Mucosa of descending colon (tissue), 3 donors: ENCODE results near the gene FARS2. TPM values are rescaled to one million over a fixed set of nuclear protein-coding genes. Genes with fewer than 3 reads are reported as not detected.
A peak's percentile ranks its signal among the peaks of the same experiment; 100 is the strongest.

ENCODE experiments used
- ATAC-seq: fragments of 200-7000 bp; cut with Tn5 transposase; one replicate; pipeline ENCODE4 v1.9.1; 2020; ENCODE audit warnings: mild to moderate bottlenecking, moderate library complexity
- DNase-seq, 3 donors: peaks; one replicate each; pipeline ENCODE4 v3.0.0-alpha.2; 2020
- H3K36me3 ChIP-seq: fragments of 200-600 bp; one replicate; pipeline ENCODE4 v1.8.0; 2021; ENCODE audit warnings: low read depth, mild to moderate bottlenecking
- H3K4me1 ChIP-seq: fragments of 200-600 bp; one replicate; pipeline ENCODE4 v1.8.0; 2021; ENCODE audit warnings: low read depth, mild to moderate bottlenecking
- H3K4me3 ChIP-seq: fragments of 200-600 bp; one replicate; pipeline ENCODE4 v1.8.0; 2021; ENCODE audit warnings: mild to moderate bottlenecking
- H3K9me3 ChIP-seq: fragments of 200-600 bp; one replicate; pipeline ENCODE4 v1.8.0; 2021; ENCODE audit warnings: mild to moderate bottlenecking
- CTCF ChIP-seq: fragments of 200-600 bp; IDR thresholded peaks from one replicate; pipeline ENCODE4 v1.8.0; 2022; ENCODE audit warnings: antibody characterized with exemption, mild to moderate bottlenecking
- intact Hi-C, 2 donors: fragments of 100-400 bp; cut with DNase I in 1 of 2; cut with micrococcal nuclease in 1 of 2; formaldehyde crosslinking; loops; one replicate each; pipeline versions ENCODE4 v1.11.0 to v1.11.1; 2022; cut with DNase I, micrococcal nuclease
- long read RNA-seq, 2 donors: library from polyadenylated mRNA; unstranded; transcript quantifications; one replicate each; pipeline ENCODE4 v2.0.0, GENCODE V29; 2019 to 2021
- total RNA-seq, 3 donors: library from RNA; stranded (reverse); fragmentation: NEBNext Ultra II Directional in 2 of 3; extraction: Animal tissue kit (Norgen Biotek cat#: 25700) in 2 of 3; gene quantifications; one replicate each; pipeline versions ENCODE4 v1.2.1 to v1.2.4, GENCODE V29; 2021 to 2023
- donor health status: DM: no; HTN: no; CAD: no; lungs with moderate emphysema.
- donor health status: DM: no; HTN: no; CAD: no.
- donor health status: DM: no; HTN: yes; CAD: no.

Gene FARS2
- total RNA-seq, result 10 to 100 TPM; 15.2 to 21.6 (median 17.2) TPM
- long read RNA-seq, donor 1, transcript FARS2-201 (7 exons, 1,663 nt), result major isoform, 19 of 38 reads
- long read RNA-seq, donor 1, partial matches to known transcripts, result 1 of 38 reads
- long read RNA-seq, donor 1, other reads (novel, unspliced or antisense), result 14 of 38 reads
- long read RNA-seq, donor 2, transcript FARS2-201 (7 exons, 1,663 nt), result major isoform, 20 of 22 reads
- long read RNA-seq, donor 2, partial matches to known transcripts, result 0 of 22 reads
- long read RNA-seq, donor 2, other reads (novel, unspliced or antisense), result 2 of 22 reads

GRCh38 chr6:5260661-5261544, at the start of gene FARS2, which contains the start of gene LYRM4:
FARS2 (plus strand) TSS chr6:5261513.
LYRM4 (minus strand) TSS chr6:5260950; CDS start chr6:5260733, 217 bp downstream.
- Histone ChIP-seq H3K9me3 (no peaks in the 10 kb centered on the region), H3K4me1 (peaks cover 7% of the 10 kb centered on the region), H3K36me3 (no peaks in the 10 kb centered on the region), H3K4me3 (peak within 1 kb of the TSS; percentile 74)
- intact Hi-C loops, result no loop called here
- peak; percentile 92 to 94 (median 93) for DNase-seq
- no peak for TF ChIP-seq CTCF
- ATAC-seq, result peak; percentile 97

- Histone ChIP-seq H3K9me3 (no peaks in the 10 kb centered on the region), H3K4me3 (no peak overlapping the region), H3K4me1 (no peaks in the 10 kb centered on the region), H3K36me3 (no peaks in the 10 kb centered on the region)
- ATAC-seq, result no peak
- no peak for DNase-seq
- TF ChIP-seq CTCF, result no peak
- intact Hi-C loops, result no loop called here
These were observed 47.5 kb upstream of the FARS2 start for GRCh38 chr6:5213836-5214235.

DNA sequence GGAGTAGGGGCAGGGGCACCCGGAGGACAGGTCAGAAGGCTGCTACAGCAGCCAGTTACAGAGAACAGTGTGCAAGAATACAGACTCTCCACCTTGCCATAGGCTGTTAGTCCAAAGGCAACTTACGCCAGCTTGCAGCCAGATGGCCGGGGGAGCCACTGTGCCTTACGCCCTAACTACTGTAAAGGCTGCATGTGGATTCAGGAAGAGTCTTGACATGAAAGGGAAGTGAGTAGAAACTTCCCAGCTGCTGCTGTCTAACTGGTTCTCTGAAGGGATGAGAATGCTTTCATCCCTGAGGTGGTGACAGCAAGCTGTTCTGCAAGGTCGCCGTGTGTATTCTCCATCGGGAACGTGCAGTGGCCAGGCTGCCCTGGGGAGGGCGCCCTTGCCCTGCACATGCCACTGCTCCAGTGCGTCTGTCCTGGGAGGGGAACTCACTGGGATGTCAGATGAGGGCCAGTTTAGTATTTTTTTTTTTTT, 46.7 kb upstream of the FARS2 start:
- Histone ChIP-seq H3K4me3 (no peak overlapping the region), H3K9me3 (no peaks in the 10 kb centered on the region), H3K36me3 (no peaks in the 10 kb centered on the region), H3K4me1 (no peaks in the 10 kb centered on the region)
- peak in 2 of 3 donors; percentile 21 to 44 for DNase-seq
- intact Hi-C loops, result no loop called here
- TF ChIP-seq CTCF, result no peak
- ATAC-seq, result peak; percentile 71

GRCh38 chr6:5215159-5215558, 46.2 kb upstream of the FARS2 start:
- DNase-seq, result no peak
- intact Hi-C loops, result no loop called here
- no peak for TF ChIP-seq CTCF
- Histone ChIP-seq H3K4me3 (no peak overlapping the region), H3K36me3 (no peaks in the 10 kb centered on the region), H3K9me3 (no peaks in the 10 kb centered on the region), H3K4me1 (no peaks in the 10 kb centered on the region)
- peak; percentile 19 for ATAC-seq

DNA sequence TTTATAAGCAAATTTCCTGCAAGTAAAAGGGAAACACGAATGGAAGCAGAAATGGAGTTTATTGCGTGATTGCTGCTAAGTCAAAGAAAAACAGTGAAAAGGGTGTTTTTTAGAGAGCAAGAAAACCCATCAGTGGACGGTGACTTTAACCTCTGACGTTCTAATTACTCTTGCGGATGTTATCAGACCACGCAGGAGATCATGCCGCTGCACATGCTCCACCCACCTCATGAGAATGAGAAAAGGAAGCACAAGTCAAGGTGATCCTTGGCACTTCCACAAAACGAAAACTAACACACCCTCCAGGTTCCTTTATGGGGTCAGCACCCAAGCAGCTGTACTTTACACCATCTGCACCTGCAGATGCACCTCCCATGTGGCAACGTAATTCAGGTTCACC, 45.5 kb upstream of the FARS2 start:
- DNase-seq, result peak in 2 of 3 donors; percentile 35 to 43
- intact Hi-C loops, result no loop called here
- no peaks in the 10 kb centered on the region for H3K4me1 ChIP-seq
- H3K9me3 ChIP-seq, result no peaks in the 10 kb centered on the region
- ATAC-seq, result peak; percentile 86
- H3K4me3 ChIP-seq, result no peak overlapping the region
- TF ChIP-seq CTCF, result no peak
- H3K36me3 ChIP-seq, result no peaks in the 10 kb centered on the region
